Inflammatory macrophage (primary cell): ENCODE results near the gene OR5K2.

ENCODE experiments used
- DNase-seq, 2 donors: peaks; one replicate each; pipeline ENCODE4 v3.0.0-alpha.2; 2020 to 2022
- total RNA-seq, 18 experiments: gene quantifications; one replicate each; lab custom pipeline; 2026; ENCODE audit warnings: mixed read lengths in 6 of 18, inconsistent platforms in 2 of 18; lab: John Stamatoyannopoulos, UW

OR5K2 gene
- 0 to 0.03 (median 0) reads per million in 18 experiments for total RNA-seq

DNA sequence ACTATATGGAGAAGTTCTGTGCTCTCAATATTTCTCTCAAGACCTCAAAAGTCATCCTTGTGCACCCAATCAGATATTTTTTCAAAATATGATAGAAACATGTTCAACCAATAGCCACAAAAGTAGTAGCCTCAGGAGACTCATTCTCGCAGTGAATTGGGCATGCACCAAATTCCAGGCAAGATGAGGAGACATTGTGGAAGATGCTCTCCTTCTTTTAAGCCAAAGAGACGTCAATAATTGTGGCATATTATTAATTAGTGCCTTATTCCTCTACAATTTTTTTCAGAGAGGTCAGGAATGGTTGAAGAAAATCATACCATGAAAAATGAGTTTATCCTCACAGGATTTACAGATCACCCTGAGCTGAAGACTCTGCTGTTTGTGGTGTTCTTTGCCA is at the start of gene OR5K2:
TSS of gene OR5K2 (plus strand) at position 301 of the 400 bp plus-strand sequence. CDS start at position 301, 0 bp downstream.
- no peak for DNase-seq

DNA sequence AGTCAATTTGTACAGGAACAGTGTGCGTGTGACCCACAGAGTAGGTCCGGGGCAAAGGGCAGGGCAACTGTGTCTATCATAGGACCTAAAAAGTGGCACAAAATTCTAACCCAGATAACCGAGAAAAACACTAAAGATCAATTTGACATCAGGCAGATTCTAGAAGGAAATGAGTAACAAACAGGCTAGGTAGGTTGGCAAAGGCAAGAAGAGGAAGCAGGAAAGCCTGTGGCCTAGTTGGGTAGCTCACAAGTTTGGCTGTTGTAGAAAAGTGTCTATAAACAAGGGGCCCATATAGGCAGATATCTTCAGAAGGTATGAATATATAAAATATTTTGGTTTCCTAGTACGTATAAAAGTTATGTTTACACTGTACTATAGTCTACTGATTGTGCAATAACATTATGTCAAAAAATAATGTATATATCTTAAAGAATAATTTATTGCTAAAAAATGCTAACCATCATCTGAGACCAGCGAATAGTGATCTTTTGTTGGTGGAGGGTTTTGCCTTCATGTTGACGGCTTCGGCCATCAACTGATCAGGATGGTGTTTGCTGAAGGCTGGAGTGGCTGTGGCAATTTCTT is 47.8 kb upstream of the OR5K2 start:
- no peak for DNase-seq

DNA sequence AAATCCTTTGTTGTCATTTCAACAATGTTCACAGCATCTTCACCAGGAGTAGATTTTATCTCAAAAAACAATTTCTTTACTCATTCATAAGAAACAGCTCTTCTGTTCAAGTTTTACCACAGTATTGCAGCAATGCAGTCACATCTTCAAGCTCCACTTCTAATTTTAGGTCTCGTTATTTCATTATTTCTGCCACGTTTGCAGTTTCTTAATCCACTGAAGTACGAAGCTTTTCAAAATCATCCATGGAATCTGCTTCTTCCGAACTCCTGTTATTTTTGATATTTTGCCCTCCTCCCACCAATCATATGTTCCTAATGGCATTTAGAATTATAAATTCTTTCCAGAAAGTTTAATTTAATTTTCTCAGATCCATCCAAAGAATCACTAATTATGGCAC is 47.1 kb upstream of the OR5K2 start:
- DNase-seq, result no peak

DNA sequence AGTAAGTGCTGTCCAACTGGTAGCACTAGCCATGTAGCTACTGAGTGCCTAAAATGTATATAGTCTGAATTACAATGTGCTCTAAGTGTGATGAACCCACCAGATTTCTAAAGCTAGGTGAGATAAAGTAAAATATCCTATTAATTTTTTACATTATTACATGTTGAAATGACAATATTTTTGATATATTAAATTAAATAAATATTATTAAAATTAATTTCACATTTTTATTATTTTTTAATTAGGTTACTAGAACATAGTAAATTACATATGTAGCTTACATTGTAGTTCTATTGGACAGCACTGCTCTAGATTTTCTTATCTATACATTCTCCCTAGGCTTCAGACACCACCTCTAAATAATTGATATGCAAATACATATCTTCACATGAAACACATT is 43.7 kb upstream of the OR5K2 start:
- no peak for DNase-seq

DNA sequence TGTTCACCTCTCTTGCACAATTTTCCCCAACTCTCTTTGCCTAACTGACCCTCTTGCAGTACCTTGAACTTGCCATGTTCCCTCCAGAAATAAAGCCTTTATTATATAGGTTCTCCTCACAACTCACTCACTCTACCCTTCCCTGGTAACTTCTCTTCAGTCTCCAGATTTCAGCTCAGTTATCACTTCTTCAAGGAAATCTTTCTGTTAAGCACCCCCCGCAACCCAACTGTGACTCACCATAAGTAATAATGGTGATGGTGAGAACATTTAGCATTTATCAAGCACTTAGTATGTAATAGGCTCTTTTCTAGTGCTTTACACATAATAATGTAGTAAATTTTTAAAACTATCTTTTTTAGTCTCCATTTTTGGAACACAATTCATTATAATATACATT is 42.6 kb upstream of the OR5K2 start:
- DNase-seq, result no peak

DNA sequence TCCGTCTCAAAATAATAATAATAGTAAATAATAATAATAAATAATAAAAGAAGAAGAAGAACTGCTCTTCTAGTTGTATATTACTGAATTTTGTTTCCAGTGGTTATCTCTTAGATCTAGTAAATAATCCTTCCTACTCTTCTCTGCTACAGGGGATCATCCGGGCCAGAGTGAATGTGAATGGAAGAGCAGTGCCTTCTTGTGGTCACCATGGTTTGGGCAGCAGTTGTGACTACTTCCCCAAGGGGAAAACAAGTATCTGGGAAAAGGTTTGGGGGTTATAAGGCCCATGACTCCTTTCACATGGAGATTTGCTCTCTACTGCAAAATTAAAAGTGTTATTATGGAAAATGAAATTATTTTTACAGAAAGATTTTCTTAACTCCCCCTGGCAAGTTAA is 39.9 kb upstream of the OR5K2 start:
- no peak for DNase-seq

DNA sequence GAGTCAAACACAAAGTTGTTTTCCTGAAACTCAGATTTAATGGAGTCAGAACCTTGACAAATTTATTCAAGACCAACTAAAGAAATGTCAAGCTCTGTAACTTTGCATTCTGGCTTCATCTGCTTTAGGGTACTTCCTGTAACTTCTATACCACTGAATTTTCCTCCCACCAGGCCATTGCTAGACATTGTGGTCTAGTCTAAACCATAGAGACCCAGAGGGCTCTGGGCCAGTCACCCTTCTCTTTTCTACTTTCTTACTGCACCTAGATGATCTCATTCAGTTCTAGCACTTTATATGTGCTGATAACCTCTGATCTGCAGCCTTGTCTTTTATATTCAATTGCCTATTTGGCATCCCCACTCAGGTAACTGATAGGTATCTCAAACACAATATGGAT is 37.3 kb upstream of the OR5K2 start:
- no peak for DNase-seq

DNA sequence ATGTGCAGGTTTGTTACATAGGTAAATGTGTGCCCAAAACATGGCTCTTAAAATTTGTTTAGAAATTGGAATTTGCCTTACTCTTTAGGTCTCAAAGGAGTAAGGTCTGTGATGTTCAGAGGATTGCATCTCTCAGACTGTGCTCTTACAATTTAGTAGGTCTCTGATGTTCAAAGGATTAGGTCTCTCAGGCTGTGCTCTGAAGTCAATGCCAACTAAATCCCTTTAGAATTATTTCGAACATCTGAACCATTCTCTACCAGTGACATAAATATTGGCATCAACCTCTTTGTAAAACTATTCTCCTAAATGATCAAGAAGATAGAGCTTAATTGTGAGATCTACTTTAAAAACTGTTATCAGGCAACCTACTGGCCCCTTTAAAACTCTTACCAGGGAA is 34.6 kb upstream of the OR5K2 start, which contains the start of gene OR5K1:
TSS of gene OR5K1 (plus strand) at position 301 of the 400 bp plus-strand sequence. CDS start 6,376 bp downstream, outside the sequence.
- DNase-seq, result no peak

DNA sequence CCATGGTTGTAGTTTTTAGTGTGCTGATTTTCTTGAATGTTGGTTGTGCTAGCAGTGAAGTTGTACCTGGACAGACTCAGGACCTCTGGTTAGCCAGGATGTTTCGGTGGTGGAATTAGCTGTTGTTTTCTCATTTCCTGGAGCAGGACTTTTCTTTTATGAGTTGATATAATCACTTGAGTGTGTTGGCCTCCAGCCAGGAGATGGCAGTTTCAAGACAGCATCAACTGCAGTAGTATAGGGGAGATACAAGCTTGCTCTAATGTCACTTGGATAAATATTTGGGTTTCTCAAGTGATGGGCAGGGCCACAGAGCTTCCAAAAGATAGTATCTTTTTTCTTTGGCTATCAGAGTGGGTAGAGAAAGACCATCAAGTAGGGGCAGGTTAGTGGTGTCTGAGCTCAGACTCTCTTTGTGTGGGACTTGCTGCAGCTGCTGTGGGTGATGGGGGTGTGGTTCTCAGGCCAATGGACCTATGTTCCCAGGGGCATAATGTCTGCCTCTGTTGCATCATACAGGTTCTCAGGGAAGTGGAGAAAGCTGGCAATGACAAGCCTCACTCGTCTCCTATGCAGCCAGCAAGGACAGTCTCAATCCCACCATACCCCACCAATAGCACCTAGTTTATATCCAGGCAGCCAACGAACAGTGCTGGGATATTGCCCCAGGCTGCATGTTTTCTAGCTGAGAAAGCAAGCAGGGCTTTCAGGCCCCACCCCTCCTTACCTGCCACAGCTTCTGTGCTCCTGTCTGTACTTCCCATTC is 14.6 kb upstream of the OR5K2 start:
- no peak for DNase-seq

DNA sequence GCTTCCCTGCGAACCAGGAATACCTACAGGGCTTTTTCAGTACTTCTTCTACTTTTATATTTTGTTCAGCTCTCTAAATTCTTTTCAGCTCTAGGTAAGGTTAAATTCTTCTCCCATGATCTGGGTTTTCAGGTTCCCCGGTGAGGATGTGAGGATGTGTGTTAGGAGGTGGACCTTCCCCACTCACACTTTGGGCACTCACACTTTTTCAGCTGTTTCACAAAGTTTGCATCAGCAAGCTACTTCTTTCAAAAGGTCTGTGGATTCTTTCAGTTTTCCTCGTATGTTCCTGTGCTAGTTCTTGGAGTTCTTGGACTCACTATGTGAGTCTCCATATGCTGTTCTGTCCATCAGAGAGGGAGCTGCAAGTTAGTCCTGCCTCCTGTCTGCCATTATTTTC is 13.9 kb upstream of the OR5K2 start:
- no peak for DNase-seq

DNA sequence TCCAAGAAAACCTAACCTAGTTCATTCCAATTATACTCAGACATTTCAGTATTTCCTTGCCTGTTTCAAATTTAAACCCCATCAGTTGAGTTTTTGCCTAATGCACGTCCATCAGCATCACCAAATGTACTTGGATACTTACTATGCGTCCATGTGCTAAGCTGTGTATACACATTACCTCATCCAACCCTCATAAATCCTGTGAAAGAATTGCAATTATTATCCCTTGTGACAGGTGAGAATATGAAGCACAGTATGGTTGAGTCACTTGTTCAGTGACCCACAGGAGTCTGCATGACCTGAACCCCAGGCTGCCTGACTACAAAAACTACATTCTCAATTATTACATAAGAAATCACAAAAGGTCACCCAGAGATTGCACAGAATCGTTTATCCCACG is 2.5 kb downstream of the OR5K2 start:
- no peak for DNase-seq

DNA sequence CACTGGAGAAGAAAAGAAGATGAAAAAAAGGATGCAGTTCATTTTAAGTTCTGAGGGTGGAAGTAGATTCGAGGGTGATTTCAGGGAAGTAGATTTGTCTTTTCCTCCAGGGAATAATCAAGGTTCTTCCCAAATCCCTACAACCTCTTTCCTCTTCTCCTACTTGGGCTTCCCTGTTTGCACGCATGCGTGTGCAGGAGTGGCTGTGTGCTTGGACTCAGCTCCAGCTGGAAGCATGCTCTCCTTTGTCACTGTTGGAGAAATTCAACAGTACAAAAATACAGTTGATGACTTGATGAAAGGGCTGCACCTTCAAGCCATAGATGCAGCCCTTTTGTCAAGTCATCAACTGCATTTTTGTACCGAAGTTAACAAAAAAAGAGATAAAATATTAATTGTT is 3.8 kb downstream of the OR5K2 start:
- no peak for DNase-seq

DNA sequence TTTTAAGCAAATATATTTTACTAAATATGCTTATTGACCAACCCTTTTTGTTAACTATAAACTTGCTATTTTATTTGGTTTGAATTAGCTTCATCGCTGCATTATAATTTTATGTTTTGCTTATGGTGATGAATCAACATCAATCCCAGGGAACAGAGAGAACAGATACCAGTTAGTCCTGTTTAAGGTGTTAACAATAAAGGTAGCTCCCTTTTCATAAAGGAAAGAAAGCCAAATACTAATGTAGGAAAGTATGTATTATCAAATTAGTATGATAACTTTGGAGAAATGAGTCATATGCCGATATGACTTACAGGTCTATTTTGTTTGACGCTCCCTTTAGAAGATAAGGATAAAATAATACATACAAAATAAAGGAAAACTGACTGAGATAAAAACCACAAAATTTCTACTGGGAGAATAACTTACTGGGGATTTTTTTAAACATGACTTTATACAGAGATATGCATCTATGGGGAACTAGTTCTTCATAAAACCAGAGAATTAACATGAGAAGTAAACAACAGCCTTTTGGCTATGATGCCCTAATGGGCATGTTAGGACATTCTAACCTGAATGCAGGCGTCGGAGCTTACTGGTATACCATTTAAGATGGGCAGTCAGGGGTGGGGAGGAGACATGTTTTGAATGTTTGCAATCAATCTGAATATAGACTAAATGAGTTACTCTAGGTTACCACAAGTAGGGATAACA is 4.5 kb downstream of the OR5K2 start:
- no peak for DNase-seq

DNA sequence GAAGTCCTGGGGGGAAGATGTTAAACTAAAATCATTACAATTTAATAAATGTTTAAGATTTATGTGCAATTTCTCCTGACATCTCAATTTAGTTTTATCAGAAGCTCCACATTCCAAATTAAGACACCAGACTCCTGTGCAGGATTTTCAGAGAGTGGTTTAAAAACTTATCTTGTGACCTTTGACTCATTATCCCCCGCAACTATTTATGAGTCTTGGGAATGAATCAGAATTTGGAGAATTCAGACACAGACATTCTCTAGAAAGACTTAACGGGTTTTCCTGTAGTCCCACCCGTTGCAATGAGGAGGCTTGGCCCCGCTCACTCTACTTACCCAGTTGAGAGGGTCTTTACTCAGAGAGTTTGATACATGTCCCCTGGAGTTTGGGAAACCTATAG is 7.1 kb downstream of the OR5K2 start:
- DNase-seq, result no peak

DNA sequence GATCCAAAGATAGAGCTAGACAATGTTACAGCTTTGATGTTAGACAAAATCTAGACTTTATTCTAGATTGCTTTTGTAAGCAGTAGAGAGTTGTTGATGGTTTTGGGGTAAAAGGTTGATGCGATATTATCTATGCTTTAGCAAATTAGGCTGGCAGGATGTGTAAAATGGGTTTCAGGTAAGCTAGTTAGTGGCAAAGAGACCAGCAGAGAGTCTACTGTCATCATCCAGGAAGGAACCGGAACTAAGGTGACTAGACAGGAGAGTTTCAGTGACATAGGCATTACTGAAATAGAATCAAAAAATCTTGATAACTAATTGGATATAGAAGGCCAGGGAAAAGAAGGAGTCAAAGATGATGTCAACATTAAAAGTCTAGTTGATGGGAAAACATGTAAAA is 11.1 kb downstream of the OR5K2 start:
- DNase-seq, result no peak

DNA sequence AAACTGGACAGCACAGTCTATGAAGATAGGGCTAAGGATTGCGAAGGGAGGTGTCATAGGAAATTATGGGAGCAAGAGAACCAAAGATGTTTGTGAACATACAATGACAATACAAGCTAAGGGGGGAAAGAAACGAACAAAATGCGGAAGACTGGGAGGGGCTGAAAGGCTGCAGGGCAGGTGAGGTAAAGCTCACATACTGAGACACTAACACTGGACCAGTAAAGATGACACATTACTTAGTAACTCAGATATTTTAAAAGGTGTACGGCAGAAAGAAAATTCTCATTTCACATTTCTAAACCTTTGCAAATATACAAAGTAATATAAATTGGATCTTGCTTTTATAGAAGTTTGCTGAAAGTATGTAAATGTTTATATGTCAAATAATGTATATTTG is 15.1 kb downstream of the OR5K2 start:
- DNase-seq, result no peak

DNA sequence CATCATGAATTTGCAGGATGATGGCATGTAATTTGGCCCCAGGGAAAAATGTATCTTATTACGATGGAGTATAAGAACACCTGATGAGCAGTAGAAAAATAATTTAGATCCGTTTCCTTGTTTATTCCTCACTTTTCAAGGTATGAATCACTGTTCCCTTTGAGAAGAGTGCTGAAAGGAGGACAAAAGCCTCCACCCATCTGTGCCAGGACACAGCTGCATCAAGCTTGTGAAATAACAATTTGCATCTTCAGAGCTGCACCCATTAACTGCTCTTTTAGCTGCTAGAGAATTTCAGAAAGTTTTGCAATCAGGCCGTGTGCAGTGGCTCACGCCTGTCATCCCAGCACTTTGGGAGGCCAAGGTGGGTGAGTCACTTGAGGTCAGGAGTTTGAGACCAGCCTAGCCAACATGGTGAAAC is 15.6 kb downstream of the OR5K2 start:
- DNase-seq, result peak in 1 of 2 donors; percentile 38

DNA sequence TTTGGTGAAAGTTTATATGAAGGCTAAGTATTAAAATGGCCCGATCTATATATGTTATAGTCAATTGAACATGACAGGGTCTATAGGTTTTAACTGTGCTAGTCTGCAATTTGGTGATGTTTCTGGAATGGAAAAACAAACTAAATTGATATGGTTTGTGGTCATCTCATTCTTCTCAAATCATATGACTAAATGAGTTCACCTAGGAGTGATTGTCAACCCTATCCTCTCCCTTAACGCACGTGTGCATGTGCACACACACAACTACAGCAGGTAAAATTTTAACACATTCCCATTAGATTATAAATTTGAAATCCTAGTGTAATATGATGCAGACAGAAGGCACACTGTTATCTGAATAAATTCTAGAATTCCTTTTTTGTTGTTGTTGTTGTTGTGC is 16.3 kb downstream of the OR5K2 start:
- no peak for DNase-seq

DNA sequence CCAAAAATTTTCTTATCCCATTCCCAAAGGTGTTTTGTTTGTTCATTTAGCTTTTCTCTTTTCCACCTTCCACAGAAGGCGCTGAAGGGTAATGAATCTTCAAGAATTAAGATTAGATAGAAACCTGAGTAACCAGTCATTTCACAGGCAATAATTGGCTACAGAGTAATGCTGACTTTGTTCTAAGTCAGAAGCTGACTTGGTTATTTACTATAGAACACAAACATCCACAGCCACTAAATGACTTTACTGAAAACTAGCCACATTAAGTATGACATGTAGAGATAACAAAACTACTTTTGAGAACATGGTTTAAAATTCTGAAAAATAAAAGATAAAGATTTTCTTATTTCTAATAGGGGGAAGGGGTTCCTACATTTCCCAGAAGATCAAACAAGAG is 17.5 kb downstream of the OR5K2 start:
- DNase-seq, result no peak

DNA sequence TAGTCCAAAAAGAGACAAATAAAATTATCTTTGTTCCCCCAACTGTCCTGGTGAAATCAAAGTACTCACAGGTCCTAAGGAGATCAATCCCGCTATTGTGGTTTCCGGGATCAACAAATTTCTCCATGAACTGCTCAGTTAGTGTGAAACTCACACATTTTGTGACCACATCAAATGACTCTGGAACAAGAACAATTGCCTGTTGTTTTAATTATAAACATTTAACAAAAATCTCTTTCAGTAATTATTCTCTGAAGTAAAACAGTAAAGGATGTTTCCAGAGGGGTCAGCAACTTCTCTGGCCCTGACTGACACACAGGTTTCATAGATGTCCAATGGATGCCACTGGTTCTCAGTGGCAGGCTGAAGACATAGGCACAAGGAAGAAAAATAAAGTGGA is 21.3 kb downstream of the OR5K2 start:
- no peak for DNase-seq

DNA sequence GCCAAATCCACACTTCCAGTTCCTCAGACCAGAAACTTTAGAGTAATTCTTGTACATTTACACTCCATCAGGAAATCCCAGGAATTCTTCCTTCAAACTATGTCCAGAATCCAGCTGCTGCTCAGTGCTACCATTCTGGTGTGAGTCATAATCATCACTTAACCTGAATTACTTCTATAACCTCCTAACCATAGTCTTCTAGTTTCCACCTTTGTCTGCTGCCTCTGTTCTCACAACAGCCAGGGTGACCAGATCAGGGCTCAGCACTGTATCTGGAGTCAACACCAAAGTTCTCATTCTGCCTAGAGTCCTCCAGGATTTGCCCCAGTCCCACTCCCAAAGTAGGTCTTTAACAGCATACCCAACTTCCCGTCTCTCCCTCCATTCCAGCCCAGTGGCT is 21.9 kb downstream of the OR5K2 start:
- DNase-seq, result no peak

DNA sequence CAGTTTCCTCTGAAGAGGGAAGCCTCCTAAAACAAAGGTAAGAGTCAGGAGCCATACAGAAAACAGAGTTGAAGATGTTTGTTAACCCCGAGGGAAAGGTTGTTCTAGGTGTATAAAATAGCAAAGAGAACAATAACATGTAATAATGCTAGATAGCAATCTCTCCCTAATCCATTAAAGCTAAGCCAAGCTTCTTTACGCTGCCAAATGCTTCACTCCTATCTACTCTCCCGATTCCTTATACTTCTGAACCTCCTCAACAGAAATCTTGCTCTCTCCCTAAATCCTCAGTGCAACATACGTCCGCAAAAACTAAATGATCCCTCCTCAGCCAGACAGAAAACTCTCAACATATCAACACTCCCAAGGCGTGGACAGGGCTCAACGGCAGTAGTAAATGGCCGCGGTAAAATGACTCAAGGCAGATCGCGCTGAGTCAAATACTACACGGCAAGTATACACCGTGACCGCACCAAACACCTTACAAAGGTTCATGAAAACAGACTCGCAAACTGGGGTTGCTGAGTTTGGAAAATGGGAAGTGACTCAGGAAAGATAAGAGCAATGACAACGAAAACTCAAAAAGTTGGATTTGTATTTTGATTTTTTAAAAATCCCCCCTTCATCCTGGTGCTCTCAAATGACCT is 24.5 kb downstream of the OR5K2 start:
- DNase-seq, result peak; percentile 15 to 46
